ENCODE measurements around the gene ZNF83.
"Not testable (repeated sequence)": the region's sequence is repeated elsewhere in the genome, so short reads cannot be mapped to it uniquely, and the experiment has no call there.

ZNF83 gene

GRCh38 chr19:52599241-52599640, 38.9 kb downstream of the ZNF83 start:
- DNase-seq: no peak
- no peaks in the 10 kb centered on the region for H3F3A ChIP-seq (ENCODE audit: insufficient read depth, low read length)

GRCh38 chr19:52593441-52593840, 44.7 kb downstream of the ZNF83 start:
- not testable (repeated sequence) for H3F3A ChIP-seq (ENCODE audit: insufficient read depth, low read length); H3K4me1 ChIP-seq (ENCODE audit: low read length); H3K9me2 ChIP-seq (replicated peaks; ENCODE audit: insufficient read depth, low read length); H3K27ac ChIP-seq (ENCODE audit: low read length); H3K9ac ChIP-seq (ENCODE audit: low read length); H3K27me3 ChIP-seq (replicated peaks; ENCODE audit: insufficient read depth, low read length); H3K4me3 ChIP-seq (ENCODE audit: low read length); H3K79me2 ChIP-seq (ENCODE audit: low read length); H2AFZ ChIP-seq (ENCODE audit: low read length); H3K9me3 ChIP-seq (replicated peaks; ENCODE audit: insufficient read depth, low read length); H3K36me3 ChIP-seq (replicated peaks; ENCODE audit: insufficient read depth, low read length); DNase-seq; H4K20me1 ChIP-seq (ENCODE audit: insufficient read depth, low read length); H3K4me2 ChIP-seq (ENCODE audit: low read depth, low read length)

More at GRCh38 chr19:52599241-52599640, 38.9 kb downstream of the ZNF83 start:
- no peak overlapping the region for H3K4me2 ChIP-seq (ENCODE audit: low read depth, low read length)
- H3K79me2 ChIP-seq (ENCODE audit: low read length): no peaks in the 10 kb centered on the region
- TF ChIP-seq CTCF (IDR thresholded peaks at IDR 0.05; ENCODE audit: low read length) (no peak), EZH2phosphoT487 (IDR thresholded peaks at IDR 0.05; ENCODE audit: low read length) (no peak), EZH2 (optimal IDR thresholded peaks at IDR 0.05; ENCODE audit: low read depth, low read length) (no peak)
- no peaks in the 10 kb centered on the region for H3K36me3 ChIP-seq (replicated peaks; ENCODE audit: insufficient read depth, low read length)
- no peaks in the 10 kb centered on the region for H3K9me3 ChIP-seq (replicated peaks; ENCODE audit: insufficient read depth, low read length)
- no peak overlapping the region for H3K9ac ChIP-seq (ENCODE audit: low read length)
- H3K4me1 ChIP-seq (ENCODE audit: low read length): no peaks in the 10 kb centered on the region
- no peak overlapping the region for H3K27ac ChIP-seq (ENCODE audit: low read length)
- no peak overlapping the region for H2AFZ ChIP-seq (ENCODE audit: low read length)
- H4K20me1 ChIP-seq (ENCODE audit: insufficient read depth, low read length): no peaks in the 10 kb centered on the region
- H3K27me3 ChIP-seq (replicated peaks; ENCODE audit: insufficient read depth, low read length): no peaks in the 10 kb centered on the region
- H3K4me3 ChIP-seq (ENCODE audit: low read length): no peak overlapping the region
- no peaks in the 10 kb centered on the region for H3K9me2 ChIP-seq (replicated peaks; ENCODE audit: insufficient read depth, low read length)

- H3K4me1 ChIP-seq (ENCODE audit: low read length): no peaks in the 10 kb centered on the region
- H3K27me3 ChIP-seq (replicated peaks; ENCODE audit: insufficient read depth, low read length): no peaks in the 10 kb centered on the region
- no peaks in the 10 kb centered on the region for H3K9me2 ChIP-seq (replicated peaks; ENCODE audit: insufficient read depth, low read length)
- H3K79me2 ChIP-seq (ENCODE audit: low read length): no peaks in the 10 kb centered on the region
- no peak overlapping the region for H3K9ac ChIP-seq (ENCODE audit: low read length)
- H4K20me1 ChIP-seq (ENCODE audit: insufficient read depth, low read length): no peaks in the 10 kb centered on the region
- no peak overlapping the region for H3K4me2 ChIP-seq (ENCODE audit: low read depth, low read length)
- H3F3A ChIP-seq (ENCODE audit: insufficient read depth, low read length): no peaks in the 10 kb centered on the region
- TF ChIP-seq EZH2phosphoT487 (IDR thresholded peaks at IDR 0.05; ENCODE audit: low read length) (no peak), EZH2 (optimal IDR thresholded peaks at IDR 0.05; ENCODE audit: low read depth, low read length) (no peak), CTCF (IDR thresholded peaks at IDR 0.05; ENCODE audit: low read length) (no peak)
- no peak overlapping the region for H3K4me3 ChIP-seq (ENCODE audit: low read length)
- H2AFZ ChIP-seq (ENCODE audit: low read length): no peak overlapping the region
- no peaks in the 10 kb centered on the region for H3K36me3 ChIP-seq (replicated peaks; ENCODE audit: insufficient read depth, low read length)
- no peak for DNase-seq
- no peak overlapping the region for H3K27ac ChIP-seq (ENCODE audit: low read length)
- no peaks in the 10 kb centered on the region for H3K9me3 ChIP-seq (replicated peaks; ENCODE audit: insufficient read depth, low read length)
Measured at GRCh38 chr19:52592301-52592700, 45.9 kb downstream of the ZNF83 start.

- Histone ChIP-seq H3K9ac (ENCODE audit: low read length) (no peak overlapping the region), H3F3A (ENCODE audit: insufficient read depth, low read length) (no peaks in the 10 kb centered on the region), H3K9me2 (replicated peaks; ENCODE audit: insufficient read depth, low read length) (no peaks in the 10 kb centered on the region)
Measured at GRCh38 chr19:52590728-52591127, 47.4 kb downstream of the ZNF83 start.

More at GRCh38 chr19:52590728-52591127, 47.4 kb downstream of the ZNF83 start:
- Histone ChIP-seq H3K79me2 (ENCODE audit: low read length) (no peaks in the 10 kb centered on the region), H4K20me1 (ENCODE audit: insufficient read depth, low read length) (no peaks in the 10 kb centered on the region), H3K4me1 (ENCODE audit: low read length) (no peaks in the 10 kb centered on the region), H3K9me3 (replicated peaks; ENCODE audit: insufficient read depth, low read length) (no peaks in the 10 kb centered on the region), H3K4me3 (ENCODE audit: low read length) (no peak overlapping the region), H3K27ac (ENCODE audit: low read length) (no peak overlapping the region), H3K27me3 (replicated peaks; ENCODE audit: insufficient read depth, low read length) (no peaks in the 10 kb centered on the region), H3K4me2 (ENCODE audit: low read depth, low read length) (no peak overlapping the region), H3K36me3 (replicated peaks; ENCODE audit: insufficient read depth, low read length) (no peaks in the 10 kb centered on the region), H2AFZ (ENCODE audit: low read length) (no peak overlapping the region)
- DNase-seq: no peak
- TF ChIP-seq CTCF (IDR thresholded peaks at IDR 0.05; ENCODE audit: low read length): no peak
- TF ChIP-seq EZH2phosphoT487 (IDR thresholded peaks at IDR 0.05; ENCODE audit: low read length): no peak
- no peak for TF ChIP-seq EZH2 (optimal IDR thresholded peaks at IDR 0.05; ENCODE audit: low read depth, low read length)
